GM12878 (cell line): ENCODE measurements around the gene IGSF22. TPM values are rescaled to one million over a fixed set of nuclear protein-coding genes. Genes with fewer than 3 reads are reported as not detected.

ENCODE experiments used
- ATAC-seq: fragments of 200-7000 bp; cut with Tn5 transposase; 3 replicates; pipeline ENCODE4 v1.9.1; 2020; ENCODE audit warnings: mild to moderate bottlenecking, moderate library complexity
- BruUV-seq: library from RNA; stranded (reverse); fragments of 400-500 nt; replicated peaks from 2 replicates; lab custom pipeline; 2021; lab: Mats Ljungman, UMichigan
- CTCF ChIA-PET: fragments of 300-600 bp; sonication (Branson Sonifier 250); formaldehyde crosslinking; extraction: SDS; loops from one replicate; lab custom pipeline; 2021; ENCODE audit warnings: inconsistent platforms; lab: Yijun Ruan, JAX
- POLR2A ChIA-PET: fragments of 350-600 bp; formaldehyde crosslinking; extraction: SDS; loops from one replicate; lab custom pipeline; 2021; ENCODE audit warnings: inconsistent platforms; lab: Charles Lee
- RAD21 ChIA-PET: fragments of 300-600 bp; sonication (Branson Sonifier 250); formaldehyde crosslinking; loops from one replicate; lab custom pipeline; 2023; ENCODE audit warnings: antibody characterized with exemption; ENCODE audit not compliant: unreplicated experiment; lab: Charles Lee
- SMC1A ChIA-PET: fragments of 300-600 bp; sonication (Branson Sonifier 250); formaldehyde crosslinking; loops from one replicate; lab custom pipeline; 2023; ENCODE audit not compliant: unreplicated experiment, uncharacterized antibody; lab: Charles Lee
- DNase-seq: peaks from one replicate; pipeline ENCODE4 v3.0.0-alpha.2; 2011; ENCODE audit warnings: low read depth, low spot score
- FAIRE-seq: peaks from 3 replicates; lab custom pipeline; 2011; peaks lifted over from hg19 to GRCh38; lab: Jason Lieb, UNC
- H2AFZ ChIP-seq: 2 replicates; pipeline ENCODE4 v1.6.0; 2011; ENCODE audit warnings: low read depth, low read length, control low read depth; ENCODE audit not compliant: control insufficient read depth
- H3K27ac ChIP-seq: 2 replicates; pipeline ENCODE4 v1.5.1; 2011; ENCODE audit warnings: control low read depth; ENCODE audit not compliant: control insufficient read depth, insufficient read depth
- H3K27me3 ChIP-seq, 2 experiments: replicated peaks in 1 of 2; 2 replicates each; pipeline versions ENCODE4 v1.6.0 to v1.6.1; 2011; ENCODE audit warnings: low read length in 1 of 2; ENCODE audit not compliant: control insufficient read depth in 2 of 2, insufficient read depth in 2 of 2
- H3K36me3 ChIP-seq, 2 experiments: 2 replicates each; pipeline ENCODE4 v1.5.1; 2011; ENCODE audit warnings: low read length in 1 of 2; ENCODE audit not compliant: control insufficient read depth in 2 of 2, insufficient read depth in 2 of 2
- H3K4me1 ChIP-seq: 2 replicates; pipeline ENCODE4 v1.6.1; 2011; ENCODE audit warnings: mild to moderate bottlenecking, low read length, moderate library complexity, mixed read lengths; ENCODE audit not compliant: control insufficient read depth, insufficient read depth
- H3K4me2 ChIP-seq: 2 replicates; pipeline ENCODE4 v1.6.0; 2011; ENCODE audit warnings: control low read depth; ENCODE audit not compliant: control insufficient read depth, insufficient read depth
- H3K4me3 ChIP-seq: fragments of 200-600 bp; sonication (generic); 2 replicates; pipeline ENCODE4 v1.5.1; 2016
- H3K79me2 ChIP-seq: 2 replicates; pipeline ENCODE4 v1.6.0; 2011; ENCODE audit warnings: low read length; ENCODE audit not compliant: control insufficient read depth, insufficient read depth
- H3K9ac ChIP-seq: 2 replicates; pipeline ENCODE4 v1.8.0; 2011; ENCODE audit warnings: low read length, control low read depth, mixed read lengths; ENCODE audit not compliant: control insufficient read depth, insufficient read depth
- H3K9me3 ChIP-seq: replicated peaks from 3 replicates; pipeline ENCODE4 v1.5.1; 2011; ENCODE audit warnings: mild to moderate bottlenecking, low read length; ENCODE audit not compliant: control insufficient read depth, insufficient read depth
- H4K20me1 ChIP-seq: 2 replicates; pipeline ENCODE4 v1.6.0; 2011; ENCODE audit not compliant: control insufficient read depth, insufficient read depth
- BHLHE40 ChIP-seq, 2 experiments: fragments of 450-650 bp in 1 of 2; IDR thresholded peaks; 2 replicates each; pipeline ENCODE4 v1.6.1; 2011 to 2017; ENCODE audit warnings: low read depth in 2 of 2, borderline replicate concordance in 1 of 2, improper control_type of control experiment in 1 of 2, low read length in 1 of 2, mild to moderate bottlenecking in 1 of 2
- CEBPB ChIP-seq, 2 experiments: fragments of 150-350 bp in 1 of 2; IDR thresholded peaks; 2 replicates each; pipeline ENCODE4 v1.6.1; 2012 to 2014; ENCODE audit warnings: low read depth in 2 of 2, low read length in 2 of 2, borderline replicate concordance in 1 of 2, inconsistent platforms in 1 of 2
- GABPA ChIP-seq: IDR thresholded peaks from 2 replicates; pipeline ENCODE4 v1.6.1; 2014; ENCODE audit warnings: antibody characterized with exemption, low read depth, mild to moderate bottlenecking, inconsistent platforms
- KDM1A ChIP-seq: fragments of 200-600 bp; sonication (generic); IDR thresholded peaks from 2 replicates; pipeline ENCODE4 v1.6.1; 2016; ENCODE audit warnings: borderline replicate concordance
- KLF5 ChIP-seq: fragments of 450-650 bp; IDR thresholded peaks from 2 replicates; pipeline ENCODE4 v1.6.1; 2014; ENCODE audit warnings: mild to moderate bottlenecking; ENCODE audit not compliant: partially characterized antibody
- NFYB ChIP-seq: IDR thresholded peaks from 2 replicates; pipeline ENCODE4 v1.6.1; 2011; ENCODE audit warnings: low read depth, mild to moderate bottlenecking, low read length, improper control_type of control experiment, moderate library complexity; ENCODE audit not compliant: insufficient read depth
- RUNX3 ChIP-seq: IDR thresholded peaks from 2 replicates; pipeline ENCODE4 v1.6.1; 2012; ENCODE audit warnings: low read length, inconsistent platforms
- SRF ChIP-seq, 2 experiments: IDR thresholded peaks; 2 replicates each; pipeline ENCODE4 v1.6.1; 2011; ENCODE audit warnings: low read depth in 2 of 2, low read length in 2 of 2, mild to moderate bottlenecking in 1 of 2, moderate library complexity in 1 of 2
- YY1 ChIP-seq: IDR thresholded peaks from 2 replicates; pipeline ENCODE4 v1.6.1; 2011; ENCODE audit warnings: low read depth, mild to moderate bottlenecking, low read length
- WGBS: methylation state at CpG from one replicate; pipeline ENCODE4 v1.1.6; 2016; ENCODE audit warnings: low lambda C conversion rate; ENCODE audit not compliant: insufficient replicate concordance, insufficient coverage; ENCODE audit errors: missing lambda C conversion rate; 5-methylcytosine and 5-hydroxymethylcytosine counted together
- in situ Hi-C: fragments of 300-500 bp; cut with MboI; formaldehyde crosslinking; loops from 9 replicates; pipeline ENCODE4 v1.14.3; 2018; ENCODE audit warnings: mixed read lengths
- intact Hi-C: fragments of 100-400 bp; cut with micrococcal nuclease; formaldehyde crosslinking; loops from one replicate; pipeline ENCODE4 v1.14.2; 2022; ENCODE audit not compliant: unreplicated experiment
- polyA plus RNA-seq, 11 experiments: library from polyadenylated mRNA; depleted of rRNA in 4 of 11; unstranded in 6 of 11; stranded (reverse) in 5 of 11; fragments of >200 nt; fragmentation: Nextera tagmentation in 4 of 11; fragmentation: Illumina TruSeq in 1 of 11; extraction: Ambion mirVana in 4 of 11; extraction: Trizol in 1 of 11; gene quantifications; 1 replicate in 1 of 11; 2 replicates in 10 of 11; pipeline versions ENCODE4 v1.2.1 to v1.2.3, GENCODE V29; 2011 to 2016; ENCODE audit warnings: inconsistent platforms in 2 of 11, missing spikeins in 2 of 11, low read depth in 1 of 11
- total RNA-seq, 4 experiments: library from RNA; depleted of rRNA in 3 of 4; stranded (reverse); fragments of >200 nt in 3 of 4; fragmentation: Illumina TruSeq in 1 of 4; extraction: Trizol in 1 of 4; gene quantifications; 2 replicates each; pipeline versions ENCODE4 v1.2.1 to v1.2.3, GENCODE V29; 2013 to 2021
- TF ChIP-seq, protein P1 (sequence below): IDR thresholded peaks from 2 replicates; pipeline ENCODE4 v1.6.1; 2012; ENCODE audit warnings: low read length, inconsistent platforms

IGSF22 gene
- total and polyA plus RNA-seq, 10 of the 15 experiments (the other 5 are each of a cell fraction or from before 2014, with no cell fraction given) = 0.02 to 0.18 TPM; not detected in 8

DNA sequence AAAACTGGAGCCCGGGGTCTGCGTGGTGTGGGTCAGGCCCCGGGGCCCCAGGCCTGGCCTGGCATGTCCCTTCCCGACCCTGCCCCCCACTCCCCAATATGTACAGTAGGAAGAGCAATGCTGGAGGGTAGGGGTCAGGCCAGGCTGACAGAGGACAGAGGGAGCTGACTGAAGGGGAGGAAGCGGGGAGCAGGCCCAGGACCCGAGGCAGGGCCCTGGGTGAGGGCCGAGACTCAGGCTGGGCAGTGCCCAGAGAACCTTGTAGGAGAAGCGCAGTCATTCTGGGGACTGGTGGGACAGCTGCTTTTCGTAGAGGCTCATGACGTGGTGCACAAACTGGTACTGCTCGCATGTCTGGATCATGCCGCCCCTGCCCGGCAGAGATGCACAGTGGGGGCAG lies 2.7 kb upstream of the IGSF22 start:
- Histone ChIP-seq H3K27ac (no peak overlapping the region), H3K27me3 (no peaks in the 10 kb centered on the region; a peak in 1 of 4 replicates), H3K9ac (no peak overlapping the region), H3K4me3 (no peak overlapping the region), H3K36me3 (no peaks in the 10 kb centered on the region), H3K4me2 (no peak overlapping the region), H2AFZ (no peak overlapping the region), H3K79me2 (no peaks in the 10 kb centered on the region), H4K20me1 (no peaks in the 10 kb centered on the region), H3K4me1 (peaks cover 8% of the 10 kb centered on the region), H3K9me3 (no peaks in the 10 kb centered on the region)
- ChIA-PET CTCF (interaction anchor here (0.7 to 19.6 kb wide), 18 partner anchors 8 to 541 kb away, joined by 3 to 494 read pairs (median 6); no protein-coding TSS in a partner anchor), POLR2A (interaction anchor here (0.6 to 1.5 kb wide), 3 partner anchors 25 to 204 kb away, joined by 3 to 4 read pairs (median 4); no protein-coding TSS in a partner anchor), SMC1A (interaction anchor here (0.6 to 2.2 kb wide), 8 partner anchors 34 to 235 kb away, joined by 3 to 9 read pairs (median 5); no protein-coding TSS in a partner anchor), RAD21 (interaction anchor here (0.7 to 2.3 kb wide), 4 partner anchors 36 to 188 kb away, joined by 3 to 9 read pairs (median 6); no protein-coding TSS in a partner anchor)
- FAIRE-seq (no peak), DNase-seq (no peak), ATAC-seq (no peak)
- intact Hi-C loops (loop anchor here (10.0 kb wide), 1 partner anchor 484 kb away; the partner anchor contains the start of gene SAA2), in situ Hi-C loops (no loop called here)
- no peak for TF ChIP-seq CEBPB (IDR thresholded peaks at IDR 0.05; ENCODE audit: borderline replicate concordance in 1 of 2, low read depth in 2 of 2, low read length in 2 of 2)
- BruUV-seq = no TSS peak
- 57% methylated on average over 13 of the region's 13 CpGs for WGBS

DNA sequence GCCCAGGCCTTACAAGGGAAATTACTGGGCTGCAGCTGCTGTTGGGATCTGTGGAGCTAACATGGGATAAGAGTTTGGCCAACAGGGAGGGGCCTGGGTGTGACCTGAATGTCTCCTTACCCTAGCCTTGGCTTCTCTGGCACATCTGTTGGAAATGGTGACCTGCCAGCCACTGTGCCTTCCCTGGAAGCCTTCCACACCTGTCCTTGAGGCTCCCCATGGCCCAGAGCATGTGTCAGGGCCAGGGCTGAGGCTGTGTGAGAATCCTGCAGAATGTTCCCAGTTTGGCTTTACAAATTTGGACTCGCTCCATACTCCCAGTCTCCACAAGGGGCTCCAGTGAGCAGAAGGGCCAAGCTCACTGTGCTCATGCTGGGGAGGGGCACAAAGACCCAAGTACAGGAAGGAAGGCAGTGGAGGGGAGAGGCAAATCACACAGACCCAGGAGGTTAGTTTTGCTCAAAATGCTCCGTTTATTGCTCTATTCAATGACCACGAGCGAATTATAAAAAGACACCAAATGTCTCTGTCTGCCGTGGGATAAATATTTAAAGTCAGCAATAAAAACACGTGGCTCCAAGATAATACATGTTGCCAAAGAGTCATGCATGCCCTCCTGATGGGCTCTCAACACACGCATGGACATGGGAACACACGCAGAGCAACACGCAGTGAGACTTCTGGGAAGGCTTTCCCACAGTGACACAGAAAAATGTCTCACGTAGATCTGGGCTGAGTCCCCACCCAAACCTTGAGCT lies 1.7 kb upstream of the IGSF22 start:
- Histone ChIP-seq H3K4me1 (peaks cover 8% of the 10 kb centered on the region), H3K27me3 (no peaks in the 10 kb centered on the region; a peak in 1 of 4 replicates), H3K9me3 (no peaks in the 10 kb centered on the region), H3K4me3 (no peak overlapping the region), H3K27ac (no peak overlapping the region), H4K20me1 (no peaks in the 10 kb centered on the region), H3K79me2 (no peaks in the 10 kb centered on the region), H3K36me3 (no peaks in the 10 kb centered on the region), H3K4me2 (peak overlapping the region; percentile 7; the same call in 1 of the 2 replicates), H2AFZ (peak overlapping the region; percentile 5; the same call in 1 of the 2 replicates), H3K9ac (no peak overlapping the region)
- no TSS peak for BruUV-seq
- FAIRE-seq (peak; percentile 95), DNase-seq (no peak), ATAC-seq (peak; percentile 75)
- WGBS = 28% methylated on average over 9 of the region's 10 CpGs
- SMC1A ChIA-PET = interaction anchor here (0.6 to 2.2 kb wide), 9 partner anchors 12 to 234 kb away, joined by 3 to 9 read pairs (median 4); no protein-coding TSS in a partner anchor
- CTCF ChIA-PET = interaction anchor here (0.7 to 19.6 kb wide), 27 partner anchors 9 to 540 kb away, joined by 3 to 494 read pairs (median 5); no protein-coding TSS in a partner anchor
- intact Hi-C loops = loop anchor here (1.0 to 10.0 kb wide), 2 partner anchors 187 to 483 kb away; partner anchors contain the start of gene SAA2
- POLR2A ChIA-PET = interaction anchor here (0.5 to 1.5 kb wide), 2 partner anchors 41 to 93 kb away, joined by 3 to 4 read pairs; no protein-coding TSS in a partner anchor
- in situ Hi-C loops = no loop called here
- RAD21 ChIA-PET = interaction anchor here (0.7 to 2.3 kb wide), 4 partner anchors 37 to 187 kb away, joined by 3 to 9 read pairs (median 6); no protein-coding TSS in a partner anchor
- no peak for TF ChIP-seq KDM1A
- TF ChIP-seq YY1 = 0 out of 2 replicates have a peak, but pooled peaks have one; percentile 23
- TF ChIP-seq GABPA = no peak
- TF ChIP-seq NFYB = no peak
- TF ChIP-seq KLF5 = no peak
- TF ChIP-seq RUNX3 = no peak
- TF ChIP-seq BHLHE40 (IDR thresholded peaks at IDR 0.05; ENCODE audit: borderline replicate concordance in 1 of 2, low read depth in 2 of 2, low read length in 1 of 2) = no peak
- TF ChIP-seq SRF (IDR thresholded peaks at IDR 0.05; ENCODE audit: low read depth in 2 of 2, low read length in 2 of 2) = no peak
- TF ChIP-seq, protein P1, sequence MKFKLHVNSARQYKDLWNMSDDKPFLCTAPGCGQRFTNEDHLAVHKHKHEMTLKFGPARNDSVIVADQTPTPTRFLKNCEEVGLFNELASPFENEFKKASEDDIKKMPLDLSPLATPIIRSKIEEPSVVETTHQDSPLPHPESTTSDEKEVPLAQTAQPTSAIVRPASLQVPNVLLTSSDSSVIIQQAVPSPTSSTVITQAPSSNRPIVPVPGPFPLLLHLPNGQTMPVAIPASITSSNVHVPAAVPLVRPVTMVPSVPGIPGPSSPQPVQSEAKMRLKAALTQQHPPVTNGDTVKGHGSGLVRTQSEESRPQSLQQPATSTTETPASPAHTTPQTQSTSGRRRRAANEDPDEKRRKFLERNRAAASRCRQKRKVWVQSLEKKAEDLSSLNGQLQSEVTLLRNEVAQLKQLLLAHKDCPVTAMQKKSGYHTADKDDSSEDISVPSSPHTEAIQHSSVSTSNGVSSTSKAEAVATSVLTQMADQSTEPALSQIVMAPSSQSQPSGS = no peak
